Fibroblast of skin of right quadriceps (primary cell): ENCODE data around the gene MINDY4.
A peak's percentile ranks its signal among the peaks of the same experiment; 100 is the strongest.

Experiments used
- DNase-seq: peaks from one replicate; pipeline ENCODE4 v3.0.0-alpha.2; 2013

The MINDY4 gene

GRCh38 chr7:30776971-30777370, 5.8 kb downstream of the MINDY4 start:
- DNase-seq, result no peak

GRCh38 chr7:30778255-30779025, 7.2 kb downstream of the MINDY4 start:
- no peak for DNase-seq

- no peak for DNase-seq
Observed at GRCh38 chr7:30779574-30779973, 8.4 kb downstream of the MINDY4 start.

GRCh38 chr7:30780941-30781340, 9.7 kb downstream of the MINDY4 start:
- no peak for DNase-seq

- DNase-seq, result no peak
Observed at GRCh38 chr7:30782690-30783089, 11.5 kb downstream of the MINDY4 start.

GRCh38 chr7:30785786-30786185, 14.6 kb downstream of the MINDY4 start:
- no peak for DNase-seq

DNA sequence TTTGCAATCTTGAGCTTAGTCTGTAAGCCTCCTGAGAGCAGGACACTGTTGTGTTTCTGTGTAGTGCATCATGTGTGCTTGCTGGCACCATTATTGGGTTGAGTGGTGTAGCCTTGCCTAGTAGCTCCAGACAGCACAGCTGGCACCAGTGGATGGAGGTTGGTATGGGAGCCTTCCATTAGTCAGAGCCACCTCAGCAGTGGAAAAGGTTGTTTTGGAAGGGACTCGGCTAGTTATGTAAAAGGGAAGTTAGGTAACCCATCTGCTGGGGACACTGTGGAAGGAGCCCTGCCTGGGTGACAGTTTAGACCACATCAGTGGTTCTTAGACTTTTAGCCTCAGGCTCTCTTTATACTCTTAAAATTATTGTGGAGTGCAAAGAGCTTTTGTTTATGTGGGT, 16.3 kb downstream of the MINDY4 start:
- DNase-seq, result no peak

- no peak for DNase-seq
Observed at GRCh38 chr7:30788640-30789333, 17.6 kb downstream of the MINDY4 start.

DNA sequence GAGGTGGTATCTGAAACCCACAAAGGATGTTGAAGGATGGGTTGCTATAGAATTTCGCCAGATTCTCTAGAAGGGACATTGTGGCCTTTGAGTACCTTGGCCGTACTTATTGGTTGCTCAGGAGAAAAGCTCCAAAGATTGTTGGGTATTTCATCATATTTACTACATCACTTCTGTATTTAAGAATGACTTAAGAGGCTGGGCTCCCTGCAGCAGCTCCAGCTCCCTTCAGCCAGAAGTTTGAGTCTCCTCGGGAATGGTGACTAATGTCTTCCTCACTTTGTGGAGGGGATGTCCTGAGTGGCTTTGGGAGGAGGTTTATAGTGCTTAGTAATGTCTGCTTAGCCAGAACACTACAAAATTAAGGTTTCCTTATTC, 18.1 kb downstream of the MINDY4 start:
- peak; percentile 80 for DNase-seq

DNA sequence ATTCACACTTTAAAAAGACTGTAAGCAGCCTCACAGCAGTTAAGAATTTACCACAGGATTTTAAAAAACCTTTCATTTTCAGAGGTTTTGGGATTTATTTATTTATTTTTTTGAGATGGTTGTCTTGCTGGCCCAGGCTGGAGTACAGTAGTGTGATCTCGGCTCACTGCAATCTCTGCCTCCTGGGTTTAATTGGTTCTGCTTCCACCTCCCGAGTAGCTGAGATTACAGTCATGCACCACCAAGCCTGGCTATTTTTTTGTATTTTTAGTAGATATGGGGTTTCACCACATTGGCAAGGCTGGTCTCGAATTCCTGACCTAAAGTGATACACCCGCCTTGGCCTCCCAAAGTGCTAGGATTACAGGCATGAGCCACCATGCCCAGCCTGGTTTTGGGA, 19.1 kb downstream of the MINDY4 start:
- no peak for DNase-seq

DNA sequence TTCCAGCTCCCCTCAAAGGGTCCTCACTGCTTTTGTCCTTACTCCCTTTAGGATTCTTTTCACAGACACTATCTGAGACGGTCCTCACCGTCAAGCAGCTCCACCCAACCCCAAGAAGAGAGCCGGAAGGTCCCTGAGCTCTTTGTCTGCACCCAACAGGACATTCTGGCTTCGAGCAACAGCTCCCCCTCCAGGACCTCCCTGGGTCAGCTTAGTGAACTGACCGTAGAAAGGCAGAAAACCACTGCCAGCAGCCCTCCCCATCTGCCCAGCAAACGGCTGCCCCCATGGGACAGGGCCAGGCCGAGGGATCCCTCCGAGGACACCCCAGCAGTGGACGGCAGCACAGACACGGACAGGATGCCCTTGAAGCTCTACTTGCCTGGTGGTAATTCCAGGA, 19.9 kb downstream of the MINDY4 start:
- DNase-seq, result no peak

DNA sequence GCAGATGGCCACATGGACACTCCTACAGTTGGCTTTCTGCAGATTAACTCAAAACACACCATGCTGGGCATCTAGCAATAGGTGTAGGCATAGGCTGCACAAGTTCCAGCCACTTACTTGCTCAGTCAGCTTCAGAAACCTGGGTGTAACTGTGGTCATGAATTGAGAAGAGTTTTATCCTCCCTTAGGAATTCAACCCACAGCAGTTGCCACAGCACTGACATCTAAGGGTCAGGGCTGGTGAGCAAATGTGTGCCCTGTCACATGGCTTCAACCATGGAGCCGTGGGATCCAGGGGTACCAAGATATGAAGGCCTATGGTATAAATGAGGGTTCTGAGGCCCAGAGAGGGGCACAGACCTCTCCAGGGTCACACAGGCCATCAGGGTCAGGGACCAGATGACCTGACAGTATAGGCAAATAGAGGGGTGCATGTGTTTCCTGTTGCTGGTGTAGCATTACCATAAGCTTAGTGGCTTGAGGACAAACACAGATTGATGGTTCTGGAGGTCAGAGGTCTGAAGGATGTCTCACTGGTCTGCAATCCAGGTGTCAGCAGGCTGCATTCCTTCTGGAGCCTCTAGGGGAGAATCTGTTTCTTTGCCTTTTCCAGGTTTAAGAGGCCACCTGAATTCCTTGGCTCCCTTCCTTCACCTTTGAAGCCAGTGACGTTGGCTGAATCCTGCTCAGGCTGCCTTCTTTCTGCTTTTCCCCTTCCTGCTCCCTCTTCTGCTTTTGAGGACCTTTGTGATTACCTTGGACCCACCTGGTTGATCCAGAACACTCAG, 24.1 kb downstream of the MINDY4 start:
- no peak for DNase-seq

GRCh38 chr7:30796105-30796869, 25.1 kb downstream of the MINDY4 start:
- DNase-seq, result peak; percentile 57

DNA sequence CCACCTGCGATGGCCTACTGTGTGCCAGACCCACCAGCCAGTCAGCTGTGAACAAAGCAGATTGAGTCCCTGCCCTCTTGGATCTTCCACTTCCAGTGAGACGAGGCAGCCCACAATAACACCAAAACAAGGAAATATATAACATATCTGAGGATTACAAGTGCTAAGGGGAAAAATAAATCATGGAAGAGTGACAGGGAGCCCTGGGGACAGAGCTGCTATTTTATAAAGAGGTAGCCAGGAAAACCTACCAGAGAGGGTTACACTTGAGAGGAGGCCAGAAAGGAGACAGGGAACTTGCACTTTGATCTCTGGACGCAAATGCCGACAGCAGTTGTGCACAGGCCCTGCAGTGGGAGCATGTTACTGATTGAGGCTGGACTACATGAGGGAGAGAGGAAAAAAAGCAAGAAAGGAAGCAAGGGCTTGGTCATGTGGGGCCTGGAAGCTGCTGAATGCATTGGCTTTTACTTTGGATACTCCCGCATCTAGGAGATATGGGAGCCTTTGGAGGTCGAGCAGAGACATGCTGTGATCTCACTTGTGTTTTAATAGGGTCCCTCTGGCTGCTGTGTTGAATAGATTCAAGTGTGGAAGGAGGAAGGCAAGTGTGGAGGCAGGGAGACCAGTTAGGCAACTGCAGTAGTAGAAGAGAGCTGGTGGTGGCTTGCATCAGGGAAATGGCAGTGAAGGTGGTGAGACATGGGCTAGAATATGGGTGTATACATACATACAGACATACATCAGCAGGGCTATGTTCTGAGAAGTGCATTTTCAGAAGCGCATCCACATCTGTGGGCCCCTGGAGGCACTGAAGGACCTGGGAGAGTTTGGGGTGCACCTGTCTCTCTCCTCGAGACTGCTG, 26.2 kb downstream of the MINDY4 start:
- DNase-seq, result no peak

DNA sequence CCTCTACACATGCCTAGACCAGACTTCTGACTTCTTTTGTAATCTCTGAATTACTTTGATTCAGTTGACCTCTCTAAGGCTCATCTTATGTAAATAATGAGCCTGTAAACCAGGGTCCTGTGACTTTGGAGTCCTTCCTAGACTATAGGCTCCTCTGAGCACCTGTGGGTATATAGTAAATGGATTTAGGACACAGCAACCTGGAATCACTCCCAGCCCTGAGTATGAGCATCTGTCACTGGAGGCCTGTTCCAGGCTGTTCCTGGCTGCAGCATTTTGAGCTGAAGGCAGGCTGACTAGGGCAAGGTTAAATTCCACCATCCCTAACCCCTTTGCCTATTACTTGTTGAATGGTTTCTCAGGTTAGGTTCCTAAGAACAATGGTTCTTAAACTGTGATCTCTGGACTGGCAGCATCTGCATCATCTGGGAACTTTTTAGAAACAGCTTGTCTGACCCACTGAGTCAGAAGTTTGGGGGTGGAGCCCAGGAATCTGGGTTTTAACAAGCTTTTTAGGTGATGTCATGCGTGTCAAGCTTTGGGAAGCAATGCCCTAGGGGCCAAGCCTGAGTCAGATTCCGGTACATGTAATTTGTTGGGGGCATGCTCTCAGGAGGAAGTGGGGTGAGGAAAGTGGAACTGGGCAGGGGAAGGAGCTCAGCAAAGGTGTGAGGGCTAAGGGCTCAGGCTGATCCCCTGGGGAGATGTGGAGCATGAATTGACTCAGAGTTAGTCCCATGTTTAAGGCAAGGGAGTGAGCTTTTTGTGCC, 28.2 kb downstream of the MINDY4 start:
- DNase-seq, result peak; percentile 94

- no peak for DNase-seq
Observed at GRCh38 chr7:30799976-30800661, 28.9 kb downstream of the MINDY4 start.

DNA sequence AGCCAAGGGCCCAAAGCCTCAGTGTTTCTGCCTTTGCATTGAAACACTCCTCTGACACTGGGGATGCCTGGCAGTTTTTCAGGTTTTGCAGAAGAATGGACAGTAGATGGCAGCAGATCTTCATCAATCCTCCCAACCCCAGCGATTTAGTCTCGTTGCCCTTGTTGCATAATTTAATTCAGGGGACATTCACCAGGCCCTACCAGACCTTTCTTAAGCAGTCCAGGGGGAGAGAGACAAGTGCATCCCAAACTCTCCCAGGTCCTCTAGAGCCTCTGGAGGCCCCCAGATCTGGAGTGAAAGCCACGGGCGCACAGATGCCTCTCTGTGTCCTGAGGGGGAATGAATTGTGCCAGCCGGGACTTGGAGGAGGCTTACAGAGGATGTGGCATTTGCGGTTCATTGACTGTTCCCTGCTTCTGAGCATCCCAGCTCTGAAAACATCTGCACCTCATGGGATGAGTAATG, 29.6 kb downstream of the MINDY4 start:
- peak; percentile 83 for DNase-seq

DNA sequence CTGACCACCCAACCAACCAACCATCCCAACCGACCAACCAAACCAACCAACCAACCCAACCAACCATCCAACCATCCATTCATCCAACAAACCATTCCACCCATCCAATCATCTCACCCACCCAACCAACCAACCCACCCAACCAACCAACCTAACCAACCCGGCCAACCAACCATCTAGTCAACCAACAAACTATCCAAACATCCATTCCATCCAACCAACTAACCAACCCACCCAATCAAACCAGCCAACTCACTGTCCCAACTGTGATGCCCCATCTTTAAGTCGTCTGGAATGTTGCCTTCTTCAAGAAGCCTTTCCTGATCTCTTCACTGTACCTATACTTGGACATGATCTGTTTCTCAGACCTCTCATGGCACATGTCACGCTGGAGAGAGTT, 31.6 kb downstream of the MINDY4 start:
- no peak for DNase-seq

DNA sequence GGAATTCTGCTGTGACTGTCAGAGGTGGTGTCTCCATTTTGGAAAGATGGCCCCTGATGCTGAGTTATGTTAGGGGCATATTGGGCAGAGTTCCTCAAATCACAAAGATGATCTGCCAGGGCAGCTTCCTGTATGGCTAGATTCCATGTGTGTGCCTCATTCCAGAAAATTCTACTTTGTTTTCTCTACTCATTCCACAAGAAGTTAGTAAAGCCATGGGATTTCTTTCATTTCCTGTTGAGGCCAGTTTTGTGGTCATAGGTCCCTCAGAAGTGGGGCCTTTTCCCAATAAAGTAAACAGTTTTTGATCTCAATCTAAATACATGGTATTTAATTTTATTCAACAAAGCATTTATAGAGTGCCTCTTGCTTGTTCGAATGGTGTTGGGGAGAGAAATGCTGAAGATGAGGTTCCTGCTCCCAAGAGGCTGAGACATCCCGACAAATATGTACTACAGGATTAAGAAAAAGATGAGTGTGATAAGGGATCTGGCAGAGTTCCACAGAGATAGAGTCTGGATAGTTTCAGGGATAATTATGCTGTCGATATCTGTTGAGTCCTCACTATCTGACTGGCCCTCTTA, 33.0 kb downstream of the MINDY4 start:
- DNase-seq, result peak; percentile 95

- DNase-seq, result no peak
Observed at GRCh38 chr7:30805081-30805691, 34.0 kb downstream of the MINDY4 start.
